ENCODE measurements around the gene KDM3A.

KDM3A gene

DNA sequence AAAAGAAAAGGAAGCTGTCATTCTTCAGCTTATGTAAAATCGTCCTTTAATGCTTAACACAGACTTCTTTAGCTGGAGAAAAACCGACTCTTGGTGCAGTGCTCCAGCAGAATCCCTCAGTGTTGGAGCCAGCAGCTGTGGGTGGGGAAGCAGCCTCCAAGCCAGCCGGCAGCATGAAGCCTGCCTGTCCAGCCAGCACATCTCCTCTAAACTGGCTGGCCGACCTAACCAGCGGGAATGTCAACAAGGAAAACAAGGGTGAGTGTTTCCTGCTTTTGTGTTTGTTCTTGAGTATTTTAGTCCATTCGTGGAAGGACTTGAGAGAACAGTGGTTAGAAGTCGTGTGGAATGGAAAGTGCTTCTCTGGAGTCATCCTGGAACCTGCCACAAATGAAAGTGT lies 38.9 kb downstream of the KDM3A start:
- TF ChIP-seq ZNF384 (IDR thresholded peaks at IDR 0.05) (no peak), FOXA1 (IDR thresholded peaks at IDR 0.05) (no peak), FOXK2 (IDR thresholded peaks at IDR 0.05) (no peak)
- no peak for DNase-seq (ENCODE audit: extremely low spot score)
- POLR2A ChIA-PET: no interaction called here
- CTCF ChIA-PET: no interaction called here

DNA sequence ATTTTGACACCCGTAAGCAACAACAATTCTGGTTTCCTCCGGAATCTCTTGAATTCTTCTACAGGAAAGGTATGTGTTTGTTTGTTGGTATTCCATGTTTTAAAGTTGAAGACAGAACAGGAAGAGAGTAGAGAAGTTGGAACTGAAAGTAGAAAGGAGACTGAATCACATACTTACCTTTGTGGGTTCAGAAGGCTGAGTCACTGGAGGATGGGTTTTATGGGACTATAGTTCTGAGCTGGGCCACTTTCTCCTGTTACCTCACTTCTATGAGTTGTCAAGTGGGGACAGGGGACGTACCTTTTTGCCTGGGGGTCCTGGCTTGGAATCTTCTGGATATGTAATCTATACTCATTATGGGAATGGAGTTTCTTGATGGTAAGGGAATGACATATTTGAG lies 40.9 kb downstream of the KDM3A start:
- ChIA-PET CTCF (no interaction called here), POLR2A (no interaction called here)
- TF ChIP-seq FOXA1 (IDR thresholded peaks at IDR 0.05): no peak
- TF ChIP-seq, protein P1, sequence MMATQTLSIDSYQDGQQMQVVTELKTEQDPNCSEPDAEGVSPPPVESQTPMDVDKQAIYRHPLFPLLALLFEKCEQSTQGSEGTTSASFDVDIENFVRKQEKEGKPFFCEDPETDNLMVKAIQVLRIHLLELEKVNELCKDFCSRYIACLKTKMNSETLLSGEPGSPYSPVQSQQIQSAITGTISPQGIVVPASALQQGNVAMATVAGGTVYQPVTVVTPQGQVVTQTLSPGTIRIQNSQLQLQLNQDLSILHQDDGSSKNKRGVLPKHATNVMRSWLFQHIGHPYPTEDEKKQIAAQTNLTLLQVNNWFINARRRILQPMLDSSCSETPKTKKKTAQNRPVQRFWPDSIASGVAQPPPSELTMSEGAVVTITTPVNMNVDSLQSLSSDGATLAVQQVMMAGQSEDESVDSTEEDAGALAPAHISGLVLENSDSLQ (IDR thresholded peaks at IDR 0.05): no peak
- no peak for DNase-seq (ENCODE audit: extremely low spot score)

DNA sequence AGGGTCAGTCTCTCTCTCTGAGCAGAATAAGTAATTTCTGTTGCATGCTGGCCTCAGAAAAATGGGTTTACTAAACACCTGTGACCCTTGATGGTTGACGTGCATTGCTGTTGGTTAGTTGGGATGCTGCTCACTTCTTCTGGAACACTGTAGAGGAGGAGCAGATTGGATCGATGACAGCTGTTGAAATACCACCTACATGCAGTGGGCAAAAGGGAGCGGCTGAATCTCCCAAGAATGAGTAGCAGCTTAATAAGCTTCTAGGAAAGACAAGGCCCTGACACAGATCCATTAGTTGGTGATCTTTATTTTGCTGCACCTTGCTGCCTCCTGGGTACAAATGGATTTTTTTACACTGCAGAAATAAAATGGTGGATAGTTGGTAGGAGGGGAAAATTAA lies 43.2 kb downstream of the KDM3A start:
- no peak for DNase-seq (ENCODE audit: extremely low spot score)
- no peak for TF ChIP-seq SP1 (IDR thresholded peaks at IDR 0.05)
- TF ChIP-seq ARNT (IDR thresholded peaks at IDR 0.05): no peak
- TF ChIP-seq, protein P1 (IDR thresholded peaks at IDR 0.05): no peak
- TF ChIP-seq CTBP1 (IDR thresholded peaks at IDR 0.05; ENCODE audit: borderline replicate concordance): no peak
- no peak for TF ChIP-seq ELF4 (IDR thresholded peaks at IDR 0.05)
- TF ChIP-seq HDGF (IDR thresholded peaks at IDR 0.05; ENCODE audit: borderline replicate concordance): no peak
- TF ChIP-seq NFRKB (IDR thresholded peaks at IDR 0.05): no peak
- TF ChIP-seq L3MBTL2 (conservative IDR thresholded peaks at IDR 0.05): no peak
- no peak for TF ChIP-seq LEF1 (IDR thresholded peaks at IDR 0.05; ENCODE audit: borderline replicate concordance)
- ChIA-PET POLR2A (no interaction called here), CTCF (no interaction called here)

DNA sequence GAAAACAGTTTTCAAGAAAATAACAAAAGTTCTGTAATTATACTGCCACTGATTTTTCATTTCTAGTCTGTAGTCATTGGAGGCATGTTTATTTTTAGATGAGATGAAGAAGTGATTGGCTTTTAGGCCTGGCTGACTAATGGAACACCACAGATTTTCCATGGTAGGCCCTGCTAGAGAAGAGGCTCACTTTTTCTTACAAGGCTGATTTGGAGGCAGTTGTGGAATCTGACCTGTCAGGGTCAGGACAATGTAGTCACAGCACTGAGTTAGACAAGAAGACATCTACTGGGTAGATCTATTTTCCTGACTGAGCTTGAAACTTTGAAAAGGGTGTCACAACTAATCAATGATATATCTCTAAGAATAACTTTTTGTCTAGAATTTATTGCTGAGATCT lies 43.9 kb downstream of the KDM3A start:
- POLR2A ChIA-PET: no interaction called here
- DNase-seq (ENCODE audit: extremely low spot score): no peak
- CTCF ChIA-PET: no interaction called here
- TF ChIP-seq FOXM1 (IDR thresholded peaks at IDR 0.05; ENCODE audit: borderline replicate concordance): no peak
- TF ChIP-seq L3MBTL2 (conservative IDR thresholded peaks at IDR 0.05): no peak
- no peak for TF ChIP-seq FOXK2 (IDR thresholded peaks at IDR 0.05)
- no peak for TF ChIP-seq ARNT (IDR thresholded peaks at IDR 0.05)
- no peak for TF ChIP-seq SUZ12 (IDR thresholded peaks at IDR 0.05)
- no peak for TF ChIP-seq SP1 (IDR thresholded peaks at IDR 0.05)
- TF ChIP-seq BHLHE40 (IDR thresholded peaks at IDR 0.05; ENCODE audit: borderline replicate concordance): no peak
- TF ChIP-seq NFRKB (IDR thresholded peaks at IDR 0.05): no peak
- no peak for TF ChIP-seq HDGF (IDR thresholded peaks at IDR 0.05; ENCODE audit: borderline replicate concordance)
- no peak for TF ChIP-seq ELF4 (IDR thresholded peaks at IDR 0.05)
- TF ChIP-seq TARDBP (IDR thresholded peaks at IDR 0.05): no peak
- TF ChIP-seq, protein P1 (IDR thresholded peaks at IDR 0.05): no peak
- TF ChIP-seq ZNF384 (IDR thresholded peaks at IDR 0.05): no peak
- TF ChIP-seq FOXA1 (IDR thresholded peaks at IDR 0.05): no peak
- TF ChIP-seq CTBP1 (IDR thresholded peaks at IDR 0.05; ENCODE audit: borderline replicate concordance): no peak
- TF ChIP-seq LEF1 (IDR thresholded peaks at IDR 0.05; ENCODE audit: borderline replicate concordance): no peak

DNA sequence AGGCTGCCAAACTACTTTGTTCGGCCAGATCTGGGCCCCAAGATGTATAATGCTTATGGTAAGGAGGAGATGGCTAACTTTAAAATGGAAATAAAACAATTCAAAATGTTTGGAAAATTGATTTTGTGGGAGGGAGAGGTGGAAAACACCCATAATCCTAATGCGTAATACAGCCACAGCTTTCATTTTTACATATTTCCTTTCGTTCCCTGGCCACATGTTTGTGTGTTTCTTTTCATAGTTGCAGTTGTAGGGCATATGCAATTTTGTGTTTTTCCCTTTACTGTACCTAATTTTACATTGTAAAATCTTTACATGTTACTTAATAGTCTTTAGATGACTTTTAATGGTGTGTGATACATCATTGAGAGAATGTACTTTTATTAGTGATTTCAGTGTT lies 44.6 kb downstream of the KDM3A start:
- no peak for DNase-seq (ENCODE audit: extremely low spot score)
- CTCF ChIA-PET: no interaction called here
- TF ChIP-seq BHLHE40 (IDR thresholded peaks at IDR 0.05; ENCODE audit: borderline replicate concordance) (no peak), ZNF384 (IDR thresholded peaks at IDR 0.05) (no peak), FOXA1 (IDR thresholded peaks at IDR 0.05) (no peak), SUZ12 (IDR thresholded peaks at IDR 0.05) (no peak), CTBP1 (IDR thresholded peaks at IDR 0.05; ENCODE audit: borderline replicate concordance) (no peak), NFRKB (IDR thresholded peaks at IDR 0.05) (no peak), FOXM1 (IDR thresholded peaks at IDR 0.05; ENCODE audit: borderline replicate concordance) (no peak), FOXK2 (IDR thresholded peaks at IDR 0.05) (no peak), HDGF (IDR thresholded peaks at IDR 0.05; ENCODE audit: borderline replicate concordance) (no peak), ARNT (IDR thresholded peaks at IDR 0.05) (no peak), L3MBTL2 (conservative IDR thresholded peaks at IDR 0.05) (no peak), SP1 (IDR thresholded peaks at IDR 0.05) (no peak), LEF1 (IDR thresholded peaks at IDR 0.05; ENCODE audit: borderline replicate concordance) (no peak), ELF4 (IDR thresholded peaks at IDR 0.05) (no peak)
- TF ChIP-seq, protein P1 (IDR thresholded peaks at IDR 0.05): no peak
- POLR2A ChIA-PET: no interaction called here

DNA sequence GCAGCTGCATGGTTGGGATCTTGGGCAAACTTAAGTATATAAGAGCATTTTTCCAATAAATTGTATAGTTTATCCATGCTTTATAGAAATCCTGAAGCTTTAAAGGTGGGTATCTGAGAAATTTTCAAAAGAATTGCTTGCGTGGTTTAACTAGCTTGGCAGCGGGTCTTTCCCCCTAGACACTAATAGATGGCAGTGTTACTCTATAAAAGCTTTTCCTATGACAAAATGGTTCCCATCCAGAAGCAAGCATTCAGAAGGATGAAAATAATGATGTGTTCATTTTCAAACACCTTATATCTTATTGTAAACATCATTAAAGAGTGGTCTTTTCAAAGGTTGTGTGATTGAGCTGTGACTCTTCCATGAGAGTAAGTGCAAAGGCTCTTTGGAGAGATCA lies 45.9 kb downstream of the KDM3A start:
- CTCF ChIA-PET: interaction anchor here (1.3 kb wide), 1 partner anchor 318 kb away, joined by 3 read pairs; no protein-coding TSS in a partner anchor
- no peak for DNase-seq (ENCODE audit: extremely low spot score)
- TF ChIP-seq TARDBP (IDR thresholded peaks at IDR 0.05) (no peak), L3MBTL2 (conservative IDR thresholded peaks at IDR 0.05) (no peak), ZNF384 (IDR thresholded peaks at IDR 0.05) (no peak), FOXA1 (IDR thresholded peaks at IDR 0.05) (no peak), NFRKB (IDR thresholded peaks at IDR 0.05) (no peak), CTBP1 (IDR thresholded peaks at IDR 0.05; ENCODE audit: borderline replicate concordance) (no peak)

More for the DNA sequence above, 45.9 kb downstream of the KDM3A start:
- POLR2A ChIA-PET: no interaction called here

Data from HEK293T (cell line).